GM23248 (cell line): ENCODE results near the gene PPP2R2B. TPM values are rescaled to one million over a fixed set of nuclear protein-coding genes. Genes with fewer than 3 reads are reported as not detected.

Source experiments
- DNase-seq: peaks from one replicate; pipeline ENCODE4 v3.0.0-alpha.2; 2015
- H2AFZ ChIP-seq: fragments of 200-600 bp; sonication (generic); 2 replicates; pipeline ENCODE4 v1.6.1; 2016; ENCODE audit warnings: antibody characterized with exemption
- H3F3A ChIP-seq: fragments of 200-600 bp; sonication (generic); 2 replicates; pipeline ENCODE4 v1.6.1; 2016; ENCODE audit warnings: mild to moderate bottlenecking, antibody characterized with exemption, mixed run types; ENCODE audit not compliant: insufficient read depth
- H3K27ac ChIP-seq: fragments of 200-600 bp; sonication (generic); 2 replicates; pipeline ENCODE4 v1.5.1; 2016; ENCODE audit warnings: mild to moderate bottlenecking
- H3K27me3 ChIP-seq: fragments of 200-600 bp; sonication (generic); replicated peaks from 2 replicates; pipeline ENCODE4 v1.6.1; 2016; ENCODE audit warnings: mild to moderate bottlenecking; ENCODE audit not compliant: insufficient read depth
- H3K36me3 ChIP-seq: fragments of 200-600 bp; sonication (generic); 2 replicates; pipeline ENCODE4 v1.6.1; 2016; ENCODE audit warnings: low read depth, mild to moderate bottlenecking
- H3K4me1 ChIP-seq: fragments of 200-600 bp; sonication (generic); 2 replicates; pipeline ENCODE4 v1.6.1; 2016; ENCODE audit warnings: mild to moderate bottlenecking; ENCODE audit not compliant: insufficient read depth
- H3K4me2 ChIP-seq: fragments of 200-600 bp; sonication (generic); one replicate; pipeline ENCODE4 v1.6.1; 2016; ENCODE audit warnings: mild to moderate bottlenecking; ENCODE audit not compliant: unreplicated experiment
- H3K4me3 ChIP-seq: fragments of 200-600 bp; sonication (generic); 2 replicates; pipeline ENCODE4 v1.5.1; 2016; ENCODE audit warnings: mild to moderate bottlenecking
- H3K79me2 ChIP-seq: fragments of 200-600 bp; sonication (generic); 2 replicates; pipeline ENCODE4 v1.6.1; 2016; ENCODE audit warnings: mild to moderate bottlenecking; ENCODE audit not compliant: insufficient read depth
- H3K9ac ChIP-seq: fragments of 200-600 bp; sonication (generic); 2 replicates; pipeline ENCODE4 v1.6.1; 2016; ENCODE audit warnings: mild to moderate bottlenecking
- H3K9me2 ChIP-seq: fragments of 200-600 bp; sonication (generic); 2 replicates; pipeline ENCODE4 v1.6.1; 2016; ENCODE audit warnings: mixed run types, mild to moderate bottlenecking, moderate library complexity; ENCODE audit not compliant: insufficient read depth
- H3K9me3 ChIP-seq: fragments of 200-600 bp; sonication (generic); one replicate; pipeline ENCODE4 v1.6.1; 2017; ENCODE audit warnings: low read depth
- H4K20me1 ChIP-seq: fragments of 200-600 bp; sonication (generic); 2 replicates; pipeline ENCODE4 v1.6.0; 2016; ENCODE audit not compliant: insufficient read depth
- EZH2 ChIP-seq: fragments of 200-600 bp; sonication (generic); IDR thresholded peaks from 2 replicates; pipeline ENCODE4 v1.6.1; 2018; ENCODE audit warnings: antibody characterized with exemption, mild to moderate bottlenecking; ENCODE audit not compliant: insufficient read depth, poor library complexity, severe bottlenecking
- EZH2phosphoT487 ChIP-seq: fragments of 200-600 bp; sonication (generic); IDR thresholded peaks from 2 replicates; pipeline ENCODE4 v1.6.1; 2018; ENCODE audit warnings: antibody characterized with exemption, moderate library complexity, mild to moderate bottlenecking, low read depth; ENCODE audit not compliant: insufficient read depth
- WGBS, 2 experiments: methylation state at CpG; one replicate each; pipeline ENCODE4 v1.1.6; 2015 to 2017; ENCODE audit warnings: low lambda C conversion rate in 2 of 2, low coverage in 1 of 2; ENCODE audit errors: missing lambda C conversion rate in 2 of 2; 5-methylcytosine and 5-hydroxymethylcytosine counted together
- in situ Hi-C: fragments of 300-500 bp; cut with MboI; formaldehyde crosslinking; loops from 2 replicates; pipeline ENCODE4 v1.15.0; 2020
- polyA plus RNA-seq: library from polyadenylated mRNA; unstranded; fragments of >200 nt; fragmentation: Nextera tagmentation; extraction: Ambion mirVana; gene quantifications from 2 replicates; pipeline ENCODE4 v1.2.1, GENCODE V29; 2016
- total RNA-seq: library from RNA; depleted of rRNA; stranded (reverse); fragments of >200 nt; shearing (Covaris generic); gene quantifications from 2 replicates; pipeline ENCODE4 v1.2.3, GENCODE V29; 2014

Gene PPP2R2B
- total and polyA plus RNA-seq, 2 experiments from 2014 or later = 0.11 to 0.28 TPM

GRCh38 chr5:146675636-146676035 lies 202.9 kb downstream of the PPP2R2B start:
- H3K4me3 ChIP-seq = no peak overlapping the region
- H3K4me1 ChIP-seq = no peaks in the 10 kb centered on the region
- H3K9me2 ChIP-seq = no peaks in the 10 kb centered on the region
- in situ Hi-C loops = no loop called here
- no peak for TF ChIP-seq EZH2phosphoT487
- TF ChIP-seq EZH2 = no peak
- H2AFZ ChIP-seq = no peak overlapping the region
- no peaks in the 10 kb centered on the region for H3F3A ChIP-seq
- H3K4me2 ChIP-seq = no peak overlapping the region
- no peak overlapping the region for H3K27ac ChIP-seq
- no peaks in the 10 kb centered on the region for H3K27me3 ChIP-seq
- DNase-seq = no peak
- H3K9ac ChIP-seq = no peak overlapping the region
- H3K36me3 ChIP-seq = no peaks in the 10 kb centered on the region
- 31 to 32% methylated on average over 4 of the region's 4 CpGs for WGBS, 2 experiments
- H3K9me3 ChIP-seq = no peaks in the 10 kb centered on the region
- no peaks in the 10 kb centered on the region for H3K79me2 ChIP-seq
- H4K20me1 ChIP-seq = no peaks in the 10 kb centered on the region

- TF ChIP-seq EZH2phosphoT487 = no peak
- H3K27ac ChIP-seq = no peak overlapping the region
- H3K4me3 ChIP-seq = no peak overlapping the region
- H3K79me2 ChIP-seq = no peaks in the 10 kb centered on the region
- peaks cover 2% of the 10 kb centered on the region; the same call in 1 of the 2 replicates for H3K4me1 ChIP-seq
- no peak overlapping the region for H3K4me2 ChIP-seq
- no peaks in the 10 kb centered on the region for H3K9me2 ChIP-seq
- no peaks in the 10 kb centered on the region for H4K20me1 ChIP-seq
- WGBS, 2 experiments = 41 to 42% methylated on average over 1 of the region's 1 CpG
- H3K27me3 ChIP-seq = no peaks in the 10 kb centered on the region
- H3F3A ChIP-seq = no peaks in the 10 kb centered on the region
- no peak overlapping the region for H3K9ac ChIP-seq
- H2AFZ ChIP-seq = no peak overlapping the region
- no peaks in the 10 kb centered on the region for H3K9me3 ChIP-seq
- H3K36me3 ChIP-seq = no peaks in the 10 kb centered on the region
- no peak for DNase-seq
- in situ Hi-C loops = no loop called here
Observed at GRCh38 chr5:146672866-146673265, 205.7 kb downstream of the PPP2R2B start.

- Histone ChIP-seq H3K4me1 (peaks cover 9% of the 10 kb centered on the region), H3K4me3 (no peak overlapping the region), H3K4me2 (no peak overlapping the region), H4K20me1 (no peaks in the 10 kb centered on the region), H3K27ac (no peak overlapping the region), H3F3A (no peaks in the 10 kb centered on the region), H3K9me2 (no peaks in the 10 kb centered on the region), H3K36me3 (no peaks in the 10 kb centered on the region), H3K27me3 (no peaks in the 10 kb centered on the region), H3K79me2 (no peaks in the 10 kb centered on the region), H3K9ac (no peak overlapping the region), H3K9me3 (no peaks in the 10 kb centered on the region), H2AFZ (no peak overlapping the region)
- TF ChIP-seq EZH2phosphoT487 = no peak
- no peak for TF ChIP-seq EZH2
- in situ Hi-C loops = no loop called here
- no peak for DNase-seq
- WGBS, 2 experiments = 28 to 31% methylated on average over 7 of the region's 7 CpGs
Observed at GRCh38 chr5:146671561-146672295, 206.8 kb downstream of the PPP2R2B start.

- Histone ChIP-seq H3K9me2 (no peaks in the 10 kb centered on the region), H3K4me3 (no peak overlapping the region), H3K9me3 (no peaks in the 10 kb centered on the region), H3K9ac (no peak overlapping the region), H4K20me1 (no peaks in the 10 kb centered on the region), H2AFZ (no peak overlapping the region), H3K27ac (no peak overlapping the region), H3K4me1 (peaks cover 9% of the 10 kb centered on the region), H3K36me3 (no peaks in the 10 kb centered on the region), H3F3A (no peaks in the 10 kb centered on the region), H3K4me2 (no peak overlapping the region), H3K27me3 (no peaks in the 10 kb centered on the region), H3K79me2 (no peaks in the 10 kb centered on the region)
- in situ Hi-C loops = no loop called here
- no peak for DNase-seq
- 48% methylated on average over 3 of the region's 3 CpGs for WGBS, 2 experiments
- no peak for TF ChIP-seq EZH2phosphoT487
- no peak for TF ChIP-seq EZH2
Observed at GRCh38 chr5:146669656-146670055, 208.9 kb downstream of the PPP2R2B start.
